HG03565 (cell line): ENCODE results near the gene C16orf46.

Experiments
- ATAC-seq: cut with Tn5 transposase; IDR thresholded peaks from one replicate; pipeline ENCODE4 v1.9.1; 2021; ENCODE audit warnings: mild to moderate bottlenecking, moderate library complexity; ENCODE audit not compliant: unreplicated experiment

Gene C16orf46

DNA sequence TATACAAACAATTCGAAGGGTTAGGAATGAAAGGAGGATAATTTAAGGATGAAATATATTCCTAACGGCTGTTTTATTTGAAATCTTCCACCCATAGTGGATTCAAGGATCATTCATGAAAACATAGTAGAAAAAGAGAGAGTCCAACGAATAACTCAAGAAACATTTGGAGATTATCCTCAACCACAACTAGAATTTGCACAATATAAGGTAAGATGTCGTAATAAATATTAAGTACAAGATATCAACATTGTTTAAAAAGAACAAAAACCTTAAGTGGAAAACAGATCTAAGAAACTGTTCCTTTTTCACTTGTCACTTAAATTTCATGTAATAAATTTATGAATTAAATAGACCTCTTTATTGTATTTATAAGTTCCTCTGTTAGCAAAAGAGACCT is 50.6 kb downstream of the C16orf46 start:
- no peak for ATAC-seq

DNA sequence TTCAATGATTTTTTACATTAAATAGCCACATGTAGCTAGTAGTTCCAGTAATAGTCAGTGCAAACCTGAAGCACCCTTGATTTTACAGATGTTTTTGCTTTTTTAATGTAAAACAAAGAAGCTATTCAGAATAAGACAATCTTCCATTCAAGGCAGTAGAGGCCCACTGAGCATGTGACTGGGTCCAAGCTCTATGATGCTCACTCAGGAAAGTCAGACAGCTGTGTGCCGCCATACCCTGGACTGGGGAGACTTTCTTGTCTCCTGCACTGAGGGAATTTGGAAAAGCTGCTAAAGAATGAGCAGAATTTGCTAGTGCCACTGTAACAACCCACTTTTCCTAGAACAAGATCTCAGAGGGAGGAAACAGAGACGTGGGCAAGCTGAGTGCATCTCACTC is 58.5 kb downstream of the C16orf46 start:
- ATAC-seq = no peak

DNA sequence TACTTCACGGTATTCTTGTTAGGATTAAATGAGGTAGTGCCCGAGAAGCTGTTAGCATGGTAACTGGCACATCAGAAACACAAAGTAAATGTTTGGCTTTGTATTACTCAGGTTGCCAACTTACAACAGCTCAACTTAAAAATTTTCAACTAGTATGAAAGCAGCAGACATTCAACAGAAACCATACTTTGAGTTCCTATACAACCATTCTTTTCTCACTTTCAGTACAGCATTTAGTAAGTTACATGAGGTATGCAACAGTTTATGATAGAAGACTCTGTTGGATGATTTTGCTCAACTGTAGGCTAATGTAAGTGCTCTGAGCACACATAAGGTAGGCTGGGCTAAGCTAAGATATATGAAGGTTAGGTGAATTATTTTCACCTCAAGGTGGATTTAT is 62.4 kb downstream of the C16orf46 start:
- ATAC-seq = no peak

DNA sequence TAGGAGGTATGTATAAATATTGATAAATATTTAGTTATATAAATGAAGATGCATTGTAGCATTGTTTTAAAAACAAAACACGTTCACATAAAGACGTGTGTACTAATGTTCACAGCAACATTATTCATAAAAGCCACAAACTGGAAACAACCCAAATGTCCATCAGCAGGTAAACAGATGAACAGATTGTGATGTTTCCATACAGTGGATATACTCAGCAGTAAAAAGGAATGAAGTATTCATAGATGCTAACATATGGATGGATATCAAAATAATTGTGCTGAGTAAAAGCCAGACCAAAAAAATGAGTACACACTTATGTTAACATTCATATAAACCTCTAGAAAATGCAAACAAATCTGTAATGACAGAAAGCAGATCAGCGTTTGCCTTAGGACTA is 64.1 kb downstream of the C16orf46 start:
- no peak for ATAC-seq
